BE2C (cell line): ENCODE results near the gene NDUFS1.

Experiments used
- DNase-seq: peaks from one replicate; pipeline ENCODE4 v3.0.0-alpha.2; 2020
- H3K27me3 ChIP-seq: fragments of 250-450 bp; sonication (Bioruptor Pico); 2 replicates; pipeline ENCODE4 v1.5.1; 2020; ENCODE audit warnings: mild to moderate bottlenecking
- H3K36me3 ChIP-seq: fragments of 250-450 bp; sonication (Bioruptor Pico); 2 replicates; pipeline ENCODE4 v1.5.1; 2020; ENCODE audit warnings: mild to moderate bottlenecking
- H3K4me1 ChIP-seq: fragments of 250-450 bp; sonication (Bioruptor Pico); 2 replicates; pipeline ENCODE4 v1.5.1; 2020
- H3K4me3 ChIP-seq: 2 replicates; pipeline ENCODE4 v1.5.1; 2011; ENCODE audit warnings: low read depth, low read length
- H3K9me3 ChIP-seq: fragments of 250-450 bp; sonication (Bioruptor Pico); 2 replicates; pipeline ENCODE4 v1.5.1; 2020
- TF ChIP-seq, protein P1 (sequence below): IDR thresholded peaks from 2 replicates; pipeline ENCODE4 v1.5.1; 2012; ENCODE audit warnings: mild to moderate bottlenecking, low read depth, low read length

NDUFS1 gene

DNA sequence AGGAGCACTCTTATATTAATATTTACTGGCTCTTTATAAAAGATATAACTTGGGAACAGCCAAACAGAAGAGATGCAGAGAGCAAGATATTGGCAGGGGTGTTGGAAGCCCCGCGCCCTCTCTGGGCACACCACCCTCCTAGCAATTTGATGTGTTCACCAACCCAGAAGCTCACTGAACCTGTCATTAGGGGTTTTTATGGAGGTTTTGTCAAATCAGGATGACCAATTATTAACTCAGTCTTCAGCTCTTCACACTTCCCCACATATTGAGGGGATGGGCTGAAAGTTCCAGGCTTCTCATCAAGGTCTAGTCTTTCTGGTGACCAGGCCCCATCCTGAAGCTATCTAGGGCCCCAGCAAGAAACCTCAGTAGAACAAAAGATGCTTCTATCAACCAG, 62.4 kb downstream of the NDUFS1 start:
- H3K36me3 ChIP-seq, result no peaks in the 10 kb centered on the region
- H3K27me3 ChIP-seq, result no peaks in the 10 kb centered on the region
- H3K9me3 ChIP-seq, result no peaks in the 10 kb centered on the region
- DNase-seq, result no peak
- no peaks in the 10 kb centered on the region for H3K4me1 ChIP-seq
- TF ChIP-seq, protein P1, sequence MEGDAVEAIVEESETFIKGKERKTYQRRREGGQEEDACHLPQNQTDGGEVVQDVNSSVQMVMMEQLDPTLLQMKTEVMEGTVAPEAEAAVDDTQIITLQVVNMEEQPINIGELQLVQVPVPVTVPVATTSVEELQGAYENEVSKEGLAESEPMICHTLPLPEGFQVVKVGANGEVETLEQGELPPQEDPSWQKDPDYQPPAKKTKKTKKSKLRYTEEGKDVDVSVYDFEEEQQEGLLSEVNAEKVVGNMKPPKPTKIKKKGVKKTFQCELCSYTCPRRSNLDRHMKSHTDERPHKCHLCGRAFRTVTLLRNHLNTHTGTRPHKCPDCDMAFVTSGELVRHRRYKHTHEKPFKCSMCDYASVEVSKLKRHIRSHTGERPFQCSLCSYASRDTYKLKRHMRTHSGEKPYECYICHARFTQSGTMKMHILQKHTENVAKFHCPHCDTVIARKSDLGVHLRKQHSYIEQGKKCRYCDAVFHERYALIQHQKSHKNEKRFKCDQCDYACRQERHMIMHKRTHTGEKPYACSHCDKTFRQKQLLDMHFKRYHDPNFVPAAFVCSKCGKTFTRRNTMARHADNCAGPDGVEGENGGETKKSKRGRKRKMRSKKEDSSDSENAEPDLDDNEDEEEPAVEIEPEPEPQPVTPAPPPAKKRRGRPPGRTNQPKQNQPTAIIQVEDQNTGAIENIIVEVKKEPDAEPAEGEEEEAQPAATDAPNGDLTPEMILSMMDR, result no peak
- H3K4me3 ChIP-seq, result no peak overlapping the region

DNA sequence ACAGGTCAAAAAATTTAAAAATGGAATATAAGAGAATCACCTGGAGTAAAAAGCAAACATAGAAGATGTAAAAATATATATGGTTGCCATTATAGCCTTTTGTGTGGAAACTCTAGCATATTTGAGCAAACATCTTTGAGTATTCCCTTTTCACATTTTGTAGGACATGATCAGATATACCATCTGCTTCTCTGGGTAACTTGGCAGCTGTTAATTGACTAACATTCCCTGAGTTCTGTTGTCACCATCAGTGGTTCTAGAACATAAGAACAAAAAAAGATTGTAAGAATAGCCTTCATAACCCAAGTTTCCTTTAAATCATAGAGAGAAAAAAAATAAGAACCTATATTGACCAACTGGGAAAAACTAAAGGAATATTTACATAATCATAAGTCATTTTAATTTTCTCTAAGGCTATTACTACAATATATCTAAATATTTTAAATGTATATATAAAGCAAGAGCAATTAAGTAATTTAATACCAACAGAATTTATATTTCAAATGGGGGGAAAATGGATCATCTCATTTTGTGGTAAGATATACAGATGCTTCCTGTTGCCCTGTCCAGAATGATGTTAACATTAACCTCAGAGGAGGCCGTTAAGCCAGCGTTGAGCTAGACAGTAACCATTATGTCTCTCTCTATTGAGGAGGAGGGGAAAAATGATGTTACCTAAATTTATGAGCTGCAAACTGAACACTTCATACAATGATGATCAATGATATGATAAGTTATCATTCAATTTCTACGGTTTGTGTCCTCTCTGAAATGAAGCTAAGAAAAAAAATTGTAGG, 63.5 kb downstream of the NDUFS1 start:
- Histone ChIP-seq H3K36me3 (peaks cover under 1% of the 10 kb centered on the region; the same call in 1 of the 2 replicates), H3K4me1 (no peaks in the 10 kb centered on the region), H3K9me3 (no peaks in the 10 kb centered on the region), H3K4me3 (no peak overlapping the region), H3K27me3 (no peaks in the 10 kb centered on the region)
- TF ChIP-seq, protein P1, result no peak
- DNase-seq, result no peak

DNA sequence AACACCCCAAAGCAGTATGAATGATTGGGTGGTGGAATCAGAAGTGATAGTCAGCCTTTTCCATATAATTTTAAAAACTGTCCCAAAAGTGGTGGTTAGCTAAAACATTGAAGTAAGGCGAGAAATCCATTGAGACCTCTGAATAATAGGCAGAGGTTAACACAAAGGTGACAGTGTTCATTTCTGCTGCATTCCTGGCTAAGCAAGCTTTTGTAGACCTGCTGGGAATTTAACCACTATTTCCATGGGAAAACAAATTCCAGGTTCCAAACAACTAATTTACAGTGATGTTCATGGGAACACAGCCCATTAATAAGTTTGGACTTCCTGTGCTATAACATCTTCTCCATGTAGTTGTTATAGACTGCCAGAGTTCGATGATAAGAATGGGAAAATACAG, 66.9 kb downstream of the NDUFS1 start:
- H3K27me3 ChIP-seq, result no peaks in the 10 kb centered on the region
- no peak for DNase-seq
- H3K4me3 ChIP-seq, result no peak overlapping the region
- TF ChIP-seq, protein P1, result no peak
- peaks cover 8% of the 10 kb centered on the region; the same call in 1 of the 2 replicates for H3K36me3 ChIP-seq
- H3K4me1 ChIP-seq, result no peaks in the 10 kb centered on the region
- H3K9me3 ChIP-seq, result no peaks in the 10 kb centered on the region

DNA sequence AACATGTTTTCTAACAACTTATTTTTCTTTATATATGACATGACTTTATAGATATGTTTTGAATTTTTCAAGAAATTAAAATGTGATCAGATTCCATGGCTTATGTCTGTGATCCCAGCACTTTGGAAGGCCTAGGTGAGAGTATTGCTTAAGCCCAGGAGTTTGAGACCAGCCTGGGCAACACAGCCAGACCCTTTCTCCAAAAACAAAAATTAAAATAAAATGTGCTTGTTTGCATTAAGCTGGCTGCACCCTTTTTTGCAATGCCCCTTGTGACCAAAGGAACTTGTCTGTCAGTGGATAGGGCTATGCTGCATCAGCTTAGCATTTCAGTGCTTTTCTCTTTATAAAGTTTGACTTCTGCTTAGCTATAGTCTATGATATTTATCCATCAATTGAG, 71.0 kb downstream of the NDUFS1 start:
- Histone ChIP-seq H3K4me1 (no peaks in the 10 kb centered on the region), H3K36me3 (peaks cover 8% of the 10 kb centered on the region; the same call in 1 of the 2 replicates), H3K9me3 (no peaks in the 10 kb centered on the region), H3K4me3 (no peak overlapping the region), H3K27me3 (no peaks in the 10 kb centered on the region)
- TF ChIP-seq, protein P1, result no peak
- no peak for DNase-seq

DNA sequence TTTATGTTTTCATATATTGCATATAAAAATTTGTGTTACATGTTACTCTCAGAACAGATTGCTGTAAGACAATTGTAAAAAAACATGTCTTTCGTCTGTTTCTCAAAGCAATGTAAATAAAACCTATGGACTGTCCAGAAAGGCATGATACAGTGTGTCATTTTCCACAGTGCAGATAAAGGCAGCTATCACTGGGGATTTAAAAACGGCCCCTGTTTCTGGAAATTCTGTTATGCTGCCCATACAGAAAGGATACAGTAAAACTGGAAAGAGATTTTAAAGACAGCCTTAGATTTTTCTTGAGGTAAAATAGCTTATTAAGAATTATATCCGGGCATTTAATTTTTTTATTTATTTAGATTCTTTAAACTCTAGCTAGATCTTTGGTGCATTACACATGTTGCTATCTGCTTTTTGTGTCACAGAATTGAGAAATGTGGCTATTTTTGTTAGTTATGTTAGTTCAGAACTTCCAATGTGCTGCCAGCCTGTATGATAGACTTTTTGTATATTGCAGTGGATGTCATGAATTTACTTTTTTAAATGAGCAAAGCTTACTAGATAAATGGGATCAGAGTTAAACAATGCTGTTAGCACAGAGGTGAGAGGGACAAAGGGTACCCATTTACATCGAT, 72.4 kb downstream of the NDUFS1 start:
- Histone ChIP-seq H3K36me3 (peaks cover 8% of the 10 kb centered on the region; the same call in 1 of the 2 replicates), H3K9me3 (no peaks in the 10 kb centered on the region), H3K4me1 (no peaks in the 10 kb centered on the region; the same call in 1 of the 2 replicates), H3K27me3 (no peaks in the 10 kb centered on the region), H3K4me3 (peak overlapping the region; percentile 89)
- TF ChIP-seq, protein P1, result no peak
- DNase-seq, result no peak
